EL (cell line): ENCODE measurements around the gene CYRIA.

Experiments used
- DNase-seq: peaks from one replicate; pipeline ENCODE4 v3.0.0-alpha.2; 2016

CYRIA gene

GRCh38 chr2:16649353-16650286 lies 16.0 kb downstream of the CYRIA start:
- no peak for DNase-seq

DNA sequence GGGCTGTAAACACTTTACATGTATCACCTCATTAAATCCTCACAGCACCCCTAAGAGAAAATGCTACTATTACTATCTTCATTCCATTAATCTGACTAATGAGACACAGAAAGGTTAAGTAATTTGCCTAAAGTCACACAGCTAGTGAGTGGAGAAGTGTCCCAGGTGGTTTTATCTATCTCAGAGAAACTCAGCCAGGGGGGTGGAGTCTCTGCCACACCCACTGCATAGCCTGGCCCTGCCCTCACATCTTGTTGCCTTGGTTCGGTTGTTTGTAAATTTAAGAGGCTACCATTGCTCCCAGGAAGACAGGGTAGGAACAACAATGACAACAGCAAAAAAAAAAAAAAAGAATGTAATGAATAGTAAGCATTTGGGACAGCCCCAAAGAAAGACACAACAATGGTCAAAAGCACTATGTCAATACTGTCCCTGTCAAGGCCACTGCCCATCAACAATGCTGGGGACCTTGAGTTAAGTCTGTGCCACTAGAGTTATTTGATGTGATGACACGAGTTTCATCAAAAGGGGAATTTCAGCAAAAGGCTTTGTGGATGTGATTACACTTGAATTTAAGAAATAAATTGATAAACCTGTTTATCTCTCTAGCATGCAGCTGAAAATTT lies 17.5 kb downstream of the CYRIA start:
- DNase-seq = no peak

DNA sequence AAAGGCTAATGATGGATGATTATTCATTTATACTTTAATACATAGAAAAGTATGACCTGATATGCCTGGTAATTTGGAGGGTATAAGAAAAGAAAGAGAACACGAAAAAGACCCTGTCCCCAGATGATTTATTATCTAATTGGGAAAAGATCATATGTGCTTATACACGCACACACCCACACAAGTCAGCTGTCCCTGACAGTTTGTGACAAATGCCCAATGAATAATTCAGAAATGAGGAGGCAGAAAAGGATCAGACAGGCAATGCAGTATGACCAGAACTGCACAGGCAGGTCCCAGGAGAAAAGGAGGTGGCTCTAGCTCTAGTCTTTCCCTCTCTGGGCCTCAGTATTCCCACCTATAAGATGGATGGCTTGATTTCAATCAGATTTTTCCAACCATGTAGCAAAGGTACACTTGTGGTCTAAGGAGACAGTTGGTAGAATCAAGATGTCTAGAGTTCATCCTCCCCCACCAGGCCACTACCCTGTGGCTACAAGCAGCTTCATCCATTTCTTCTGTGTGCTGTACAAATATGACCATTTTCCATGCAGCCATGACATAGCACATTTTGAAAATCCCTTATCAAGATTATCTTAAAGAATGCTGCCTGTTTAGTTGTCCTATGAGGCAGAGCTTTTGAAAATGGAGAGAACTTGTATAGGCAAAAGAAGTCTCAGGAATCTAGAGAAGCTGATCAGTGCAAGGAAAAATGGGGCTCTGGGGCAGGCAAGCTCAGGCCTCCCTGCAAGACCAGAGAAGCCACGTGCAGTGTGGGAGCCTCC lies 19.7 kb downstream of the CYRIA start:
- DNase-seq = no peak

DNA sequence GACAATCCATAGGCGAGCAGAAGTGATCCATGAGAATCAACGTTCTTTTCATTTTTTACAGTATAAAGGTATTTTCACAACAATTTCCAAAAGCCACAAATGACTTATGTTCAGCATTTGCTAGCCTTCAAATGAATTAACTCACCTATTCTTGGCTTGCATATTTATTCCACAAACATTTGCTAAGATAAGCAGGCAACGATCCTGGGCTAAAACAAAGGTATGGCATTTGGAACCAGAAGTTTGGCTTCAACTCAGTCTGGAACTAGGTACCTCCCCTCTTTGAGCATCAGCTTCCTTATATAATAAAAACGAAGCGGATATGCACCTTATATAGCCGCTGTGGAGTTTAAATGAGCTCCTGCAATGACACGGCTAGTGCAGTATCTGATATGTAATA lies 20.5 kb downstream of the CYRIA start:
- DNase-seq = no peak

GRCh38 chr2:16644221-16644925 lies 21.3 kb downstream of the CYRIA start:
- DNase-seq = no peak

DNA sequence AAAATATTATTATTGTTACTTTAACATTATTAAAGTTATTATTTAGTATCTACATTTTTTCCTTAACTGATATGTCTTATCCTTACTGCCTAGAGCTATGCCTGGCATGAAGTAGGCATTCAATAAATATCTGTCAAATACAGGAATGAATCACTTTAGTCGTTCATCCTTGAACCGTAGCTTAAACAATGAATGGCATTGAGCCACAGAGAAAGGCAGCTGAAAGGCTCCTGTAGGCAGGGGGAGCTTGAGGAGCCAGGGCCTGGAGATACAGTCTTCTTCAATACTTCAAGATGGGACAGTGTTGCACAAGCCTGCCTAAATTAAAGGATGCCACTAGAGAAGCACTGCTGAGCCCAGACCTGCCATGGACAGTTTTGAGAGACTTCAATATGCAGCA lies 22.5 kb downstream of the CYRIA start:
- no peak for DNase-seq

DNA sequence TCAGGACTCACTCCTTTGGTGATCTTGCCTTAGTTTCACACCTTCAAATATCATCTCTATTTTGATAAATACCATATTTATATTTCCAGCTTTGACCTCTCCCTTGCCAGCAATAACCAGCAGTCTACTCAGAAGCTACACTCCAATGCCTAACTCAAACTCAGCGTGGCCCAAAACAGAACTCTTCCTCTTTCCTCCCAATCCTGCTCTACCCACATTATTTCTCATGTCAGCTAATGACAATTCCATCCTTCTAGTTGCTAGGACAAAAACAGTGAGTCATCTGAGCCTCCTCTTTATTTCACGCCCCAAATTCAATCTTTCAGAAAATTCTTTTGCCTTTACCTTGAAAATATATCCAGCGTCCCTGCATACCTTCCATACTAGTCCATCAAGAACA lies 23.5 kb downstream of the CYRIA start:
- no peak for DNase-seq

- no peak for DNase-seq
Observed at GRCh38 chr2:16641509-16641908, 24.1 kb downstream of the CYRIA start.

DNA sequence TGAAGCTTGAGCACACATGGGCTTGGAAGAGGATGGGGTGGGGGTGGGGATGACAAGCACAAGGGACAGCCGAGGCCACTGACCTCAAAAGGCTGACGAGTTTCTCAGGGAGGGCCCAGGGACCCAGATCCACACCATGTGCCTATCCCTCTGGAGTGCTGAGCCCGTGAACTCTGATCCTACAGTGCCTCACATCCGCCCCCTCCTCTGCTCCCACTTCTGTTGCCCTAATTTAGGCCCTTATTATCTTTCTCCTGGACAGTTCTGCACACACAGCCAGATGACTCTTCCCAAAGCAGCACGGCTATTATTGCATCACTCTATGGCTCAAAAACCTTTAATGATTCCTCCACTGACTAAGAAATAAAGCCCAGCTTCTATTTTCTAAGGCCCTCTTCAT lies 24.8 kb downstream of the CYRIA start:
- DNase-seq = no peak

DNA sequence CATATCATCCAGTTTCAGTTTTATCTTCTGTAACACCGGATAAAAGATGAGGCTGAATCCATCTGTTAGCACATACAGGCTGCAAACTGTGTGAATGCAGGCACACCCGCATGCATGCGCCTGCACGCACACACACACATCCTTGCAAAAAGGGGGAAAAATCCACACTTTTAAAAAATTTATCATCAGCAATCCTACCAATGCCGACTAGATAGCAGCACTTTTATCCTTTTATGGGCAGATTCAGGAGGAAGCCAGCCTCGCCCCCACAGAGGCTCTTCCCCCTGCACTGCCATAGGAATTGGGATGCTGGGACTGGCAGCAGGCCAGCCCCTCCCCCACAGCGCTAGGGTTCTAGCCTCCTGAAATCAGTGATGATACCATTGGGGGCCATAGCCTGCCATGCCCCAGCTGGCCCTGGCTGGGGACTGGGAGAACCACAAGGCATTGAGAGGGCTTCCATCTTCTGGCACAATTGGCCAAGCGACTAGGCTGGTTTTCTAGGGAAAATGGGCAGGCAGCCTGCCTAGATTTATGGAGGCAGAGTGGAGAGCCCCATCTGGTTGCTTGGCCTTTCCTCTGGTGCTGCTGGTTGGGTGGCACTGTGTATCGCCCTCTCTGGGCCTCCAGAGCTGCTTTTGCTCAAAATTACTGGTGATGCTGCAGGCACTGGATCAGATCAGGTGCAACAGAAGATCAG lies 25.5 kb downstream of the CYRIA start:
- no peak for DNase-seq

GRCh38 chr2:16639431-16639830 lies 26.2 kb downstream of the CYRIA start:
- no peak for DNase-seq

GRCh38 chr2:16638946-16639345 lies 26.7 kb downstream of the CYRIA start:
- no peak for DNase-seq

DNA sequence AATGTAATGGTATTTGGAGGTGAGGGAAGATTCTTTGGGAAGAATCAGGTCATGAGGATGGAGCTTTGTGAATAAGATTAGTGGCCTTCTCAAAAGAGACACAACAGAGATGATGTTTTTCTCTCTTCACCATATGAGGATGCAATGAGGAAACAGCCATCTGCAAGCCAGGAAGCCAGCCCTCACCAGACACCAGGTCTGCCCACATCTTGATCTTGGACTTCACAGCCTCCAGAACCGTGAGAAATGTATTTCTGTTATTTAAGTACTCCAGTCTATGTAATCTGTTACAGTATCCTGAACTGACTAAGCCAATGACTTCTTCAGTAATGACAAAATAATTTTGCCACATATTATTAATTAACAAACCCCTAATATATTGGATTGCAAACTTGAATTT lies 28.3 kb downstream of the CYRIA start:
- no peak for DNase-seq

DNA sequence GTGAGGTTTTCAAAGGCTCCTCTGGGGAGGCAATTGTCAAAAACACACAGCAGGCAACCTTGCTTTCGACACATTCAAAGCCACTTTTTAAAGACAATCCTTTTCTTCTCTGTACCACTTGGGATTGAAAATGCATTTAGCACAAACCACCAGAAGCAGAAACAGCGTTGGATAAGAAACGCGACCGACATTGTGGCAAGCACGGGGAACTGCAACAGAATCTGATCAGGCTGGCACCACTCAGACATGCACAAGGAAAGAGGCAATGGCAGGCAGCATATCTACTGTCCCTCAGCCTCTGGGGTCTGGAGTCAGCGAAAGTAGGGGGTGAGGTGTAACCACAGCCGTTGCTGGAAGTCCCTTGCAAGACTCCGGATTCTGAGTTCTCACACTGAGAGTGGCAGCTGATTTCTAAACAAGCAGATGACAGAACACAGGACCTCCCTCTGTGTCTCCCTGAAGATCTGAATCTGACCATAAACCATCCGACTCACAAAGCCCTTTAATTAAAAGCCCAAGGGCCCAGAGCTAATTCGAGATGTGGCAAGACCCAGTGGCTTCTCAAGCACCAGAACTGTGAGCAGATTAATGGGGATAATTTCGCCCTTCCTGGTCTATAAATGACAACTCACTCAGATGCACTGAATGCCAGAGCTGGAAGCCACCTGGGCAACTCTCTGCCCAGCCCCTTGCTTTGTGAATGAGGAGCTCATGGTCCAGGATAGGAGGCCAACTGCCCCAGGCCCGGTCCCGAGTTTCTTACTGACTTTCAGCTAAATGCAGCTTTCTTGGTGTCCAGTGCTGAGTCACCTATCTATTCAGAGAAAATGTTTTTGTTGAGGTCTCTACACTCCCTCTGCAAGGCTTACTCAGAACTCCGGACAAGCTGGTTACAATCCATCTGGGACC lies 29.6 kb downstream of the CYRIA start:
- DNase-seq = no peak

- no peak for DNase-seq
Observed at GRCh38 chr2:16633621-16634430, 31.8 kb downstream of the CYRIA start.

DNA sequence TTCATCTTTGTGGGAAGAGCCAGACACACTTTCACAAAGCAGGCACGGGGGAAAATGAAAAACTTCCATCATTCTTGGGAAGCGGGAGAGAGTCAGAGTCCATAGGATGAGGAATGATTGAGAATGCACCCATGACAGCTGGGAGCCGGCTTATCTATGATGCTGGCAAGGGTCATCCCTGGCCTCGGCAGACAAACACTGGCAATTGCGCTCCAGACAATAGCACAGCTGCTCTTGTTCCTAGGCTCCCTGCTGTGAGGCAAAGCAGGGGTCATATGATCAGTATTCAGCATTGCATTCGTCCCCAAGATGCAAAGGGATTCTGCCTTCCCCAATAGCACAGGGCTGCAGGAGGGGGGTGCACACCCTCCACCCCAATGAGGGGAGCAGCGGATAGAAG lies 33.0 kb downstream of the CYRIA start:
- no peak for DNase-seq

GRCh38 chr2:16630463-16630862 lies 35.2 kb downstream of the CYRIA start:
- DNase-seq = no peak

DNA sequence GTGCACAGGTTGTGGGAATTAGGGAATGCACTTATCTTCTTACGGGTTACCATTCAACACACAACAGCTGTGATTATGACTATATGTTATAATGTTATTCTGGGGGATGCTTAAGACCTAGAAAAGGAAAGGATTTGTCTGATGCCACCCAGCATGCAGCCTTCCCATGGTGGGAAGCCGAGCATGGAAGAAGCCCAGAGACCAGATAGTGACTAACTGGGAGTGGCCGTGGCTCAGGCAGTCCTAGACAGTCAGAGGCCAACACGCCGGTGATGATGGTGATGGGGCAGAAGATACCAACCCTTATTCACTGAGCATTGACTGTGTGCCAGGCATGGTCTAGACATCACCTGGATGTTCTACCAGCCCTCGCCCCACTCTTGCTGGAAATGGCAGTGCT lies 35.9 kb downstream of the CYRIA start:
- no peak for DNase-seq

DNA sequence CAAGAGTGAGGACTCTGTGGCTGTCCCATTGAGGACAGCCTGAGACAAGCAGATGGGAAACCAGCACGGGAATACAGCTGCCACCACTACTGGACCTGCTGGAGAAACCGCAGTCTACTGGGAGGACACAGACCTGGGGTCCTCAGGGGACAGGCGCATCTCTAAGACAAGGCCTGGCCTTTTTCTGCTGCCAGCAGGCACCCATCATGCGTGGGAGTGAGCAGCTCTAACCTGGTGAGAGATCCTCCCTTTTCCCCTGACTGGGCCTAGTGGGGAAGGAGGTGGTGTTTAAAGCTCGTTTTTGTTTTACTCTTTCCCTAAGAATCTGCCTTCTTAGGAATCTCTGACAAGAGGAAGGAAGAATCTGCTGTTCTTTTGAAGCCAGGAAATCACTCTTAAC lies 36.6 kb downstream of the CYRIA start:
- no peak for DNase-seq

DNA sequence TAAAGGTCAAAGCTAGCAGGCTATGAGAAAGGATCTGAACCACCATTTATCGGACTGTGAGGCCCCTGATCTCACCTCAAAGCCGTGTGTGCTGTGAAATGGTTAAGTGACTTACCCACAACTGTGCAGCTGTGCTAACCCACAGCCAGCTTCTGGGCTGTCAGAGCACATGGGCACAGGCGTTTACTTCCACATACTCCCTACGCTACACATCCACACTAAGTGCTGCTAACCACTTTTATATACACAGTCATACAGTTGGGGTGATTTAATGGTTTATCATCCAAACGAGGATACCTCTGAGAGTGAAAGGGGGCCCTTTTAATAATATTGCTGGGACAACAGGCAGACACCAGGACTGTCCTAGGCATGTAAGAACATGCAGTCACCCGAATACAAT lies 37.3 kb downstream of the CYRIA start:
- DNase-seq = no peak
